ENCODE data around the gene OR8D2. TPM values are rescaled to one million over a fixed set of nuclear protein-coding genes. Genes with fewer than 3 reads are reported as not detected.

OR8D2 gene
- total RNA-seq, 1 experiment from 2014 or later = not detected

Other genes with a start within 250 kb of the OR8D2 start
- 19.5 to 26.0 TPM (median 23.1 TPM) in 3 replicates for gene VWA5A, start 204.7 kb downstream of the OR8D2 start, total RNA-seq (2021)
- gene OR10D3, start 136.9 kb downstream of the OR8D2 start, total RNA-seq (2021) = not detected in 3 replicates
- gene OR8G1, start 79.1 kb downstream of the OR8D2 start, total RNA-seq (2021) = not detected in 3 replicates
- not detected in 3 replicates for gene OR8G5, start 63.8 kb downstream of the OR8D2 start, total RNA-seq (2021)
- gene OR8D1, start 6.2 kb downstream of the OR8D2 start, total RNA-seq (2021) = not detected in 3 replicates
- not detected in 3 replicates for gene OR8B2, start 64.3 kb upstream of the OR8D2 start, total RNA-seq (2021)
- not detected in 3 replicates for gene OR8B3, start 78.8 kb upstream of the OR8D2 start, total RNA-seq (2021)
- not detected in 3 replicates for gene OR8B4, start 104.7 kb upstream of the OR8D2 start, total RNA-seq (2021)
- not detected in 3 replicates for gene OR8B8, start 125.5 kb upstream of the OR8D2 start, total RNA-seq (2021)
- gene OR8B12, start 223.5 kb upstream of the OR8D2 start, total RNA-seq (2021) = not detected in 3 replicates
- not detected in 3 replicates for gene OR8A1, start 249.8 kb upstream of the OR8D2 start, total RNA-seq (2021)